Hepatocyte (in vitro differentiated cells): ENCODE results near the gene SHROOM3.

Source experiments
- CTCF ChIP-seq: fragments of 200-600 bp; sonication (generic); IDR thresholded peaks from 2 replicates; pipeline ENCODE4 v1.5.1; 2016; ENCODE audit warnings: antibody characterized with exemption, mild to moderate bottlenecking; ENCODE audit not compliant: poor library complexity
- EZH2 ChIP-seq: fragments of 200-600 bp; sonication (generic); IDR thresholded peaks from 2 replicates; pipeline ENCODE4 v1.6.1; 2016; ENCODE audit warnings: antibody characterized with exemption, mild to moderate bottlenecking, borderline replicate concordance
- EZH2phosphoT487 ChIP-seq: fragments of 200-600 bp; sonication (generic); IDR thresholded peaks from one replicate; pipeline ENCODE4 v1.6.1; 2018; ENCODE audit warnings: antibody characterized with exemption, mild to moderate bottlenecking, low read depth, moderate library complexity; ENCODE audit not compliant: unreplicated experiment, severe bottlenecking

DNA sequence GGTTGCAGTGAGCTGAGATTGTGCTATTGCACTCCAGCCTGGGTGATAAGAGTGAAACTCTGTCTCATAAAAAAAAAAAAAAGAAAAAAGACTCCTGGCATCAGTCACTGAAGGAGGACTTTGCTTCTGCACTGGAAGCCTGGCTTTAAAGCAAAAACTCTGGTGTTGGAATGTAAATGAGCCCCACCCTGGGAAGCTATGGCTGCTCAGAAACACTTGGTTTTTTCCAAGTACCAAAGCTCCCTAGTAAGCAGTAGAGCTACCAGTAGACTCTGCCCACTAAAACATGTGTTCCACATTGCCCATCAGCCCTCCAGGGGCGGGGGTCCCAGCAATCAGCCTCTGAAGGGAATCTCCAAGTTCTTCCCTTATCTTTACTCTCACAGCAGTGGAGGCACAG is 154.4 kb downstream of the SHROOM3 start:
- TF ChIP-seq CTCF (no peak), EZH2 (no peak), EZH2phosphoT487 (no peak)
